ENCODE data around the gene KIRREL3. TPM values are rescaled to one million over a fixed set of nuclear protein-coding genes. Genes with fewer than 3 reads are reported as not detected.
A peak's percentile ranks its signal among the peaks of the same experiment; 100 is the strongest.

The KIRREL3 gene
- total and polyA plus RNA-seq, 9 of the 15 experiments (the other 6 are each of a cell fraction or from before 2014, with no cell fraction given), result 0.04 to 0.10 TPM; not detected in 7

GRCh38 chr11:126419801-126420697 lies 580.5 kb downstream of the KIRREL3 start:
- Histone ChIP-seq H3K4me3 (no peak overlapping the region), H3K27me3 (ENCODE audit: control insufficient read depth in 2 of 2, insufficient read depth in 2 of 2, low read length in 2 of 2) (peaks cover 21 to 28% of the 10 kb centered on the region in 2 experiments), H3K36me3 (ENCODE audit: control insufficient read depth, insufficient read depth, low read length) (no peaks in the 10 kb centered on the region), H3K9me3 (replicated peaks; ENCODE audit: control insufficient read depth, insufficient read depth, low read depth, low read length) (no peaks in the 10 kb centered on the region), H3K79me2 (ENCODE audit: control insufficient read depth, insufficient read depth, low read length) (no peaks in the 10 kb centered on the region), H3K4me1 (replicated peaks in 1 of 2; ENCODE audit: control insufficient read depth in 2 of 2, insufficient read depth in 2 of 2, low read length in 2 of 2) (peaks cover 9 to 13% of the 10 kb centered on the region in 2 experiments; a peak in 4 of 5 replicates), H3K27ac (ENCODE audit: extremely low read depth, low read depth, low read length) (no peak overlapping the region), H4K20me1 (replicated peaks; ENCODE audit: control insufficient read depth, insufficient read depth, low read length) (peaks cover 54% of the 10 kb centered on the region), H3K4me2 (ENCODE audit: insufficient read depth, low read length) (no peak overlapping the region), H3K9me1 (ENCODE audit: control insufficient read depth, insufficient read depth, low read length) (no peaks in the 10 kb centered on the region), H3K9ac (ENCODE audit: insufficient read depth in 1 of 2, low read depth in 2 of 2, low read length in 2 of 2) (no peak overlapping the region), H2AFZ (ENCODE audit: low read depth, low read length) (no peak overlapping the region)
- intact Hi-C loops (cut with micrococcal nuclease), result loop anchor here (2.0 to 5.0 kb wide), 3 partner anchors 65 to 108 kb away; partner anchors contain the start of gene ST3GAL4
- peak; percentile 86 for FAIRE-seq
- in situ Hi-C loops (cut with MboI), result loop anchor here (25.0 kb wide), 1 partner anchor 108 kb away; the partner anchor contains the start of gene DCPS
- POLR2A ChIA-PET, result interaction anchor here (1.1 to 1.8 kb wide), 4 partner anchors 8 to 101 kb away, joined by 3 to 6 read pairs (median 4); no protein-coding TSS in a partner anchor
- no TSS peak for BruUV-seq (replicated peaks)
- CTCF ChIA-PET (ENCODE audit: low intra/inter-chr PET ratio), result no interaction called here
- peak; percentile 77 to 88 (median 82) for DNase-seq (ENCODE audit: extremely low read depth in 1 of 4, low spot score in 3 of 4)
- 7% methylated on average over 10 of the region's 11 CpGs for whole genome bisulfite sequencing (ENCODE audit: insufficient coverage, low coverage, missing lambda C conversion rate)
- peak; percentile 89 for ATAC-seq
- peak; percentile 98 for TF ChIP-seq CBFA2T2 (conservative IDR thresholded peaks at IDR 0.05)
- no peak for TF ChIP-seq XRCC4 (IDR thresholded peaks at IDR 0.05; ENCODE audit: extremely low read depth, insufficient read depth, insufficient read length)
- TF ChIP-seq UBTF (IDR thresholded peaks at IDR 0.05; ENCODE audit: borderline replicate concordance in 1 of 2, low read depth in 2 of 2, low read length in 2 of 2), result no peak
- peak; percentile 98 for TF ChIP-seq STAT5A (IDR thresholded peaks at IDR 0.05; ENCODE audit: borderline replicate concordance, low read length)
- TF ChIP-seq OTX1 (CRISPR knock-in tag; IDR thresholded peaks at IDR 0.05), result no peak
- no peak for TF ChIP-seq ZKSCAN3 (CRISPR knock-in tag; IDR thresholded peaks at IDR 0.05)
- no peak for TF ChIP-seq SMARCB1 (IDR thresholded peaks at IDR 0.05; ENCODE audit: insufficient read length, low read depth)
- no peak for TF ChIP-seq L3MBTL2 (IDR thresholded peaks at IDR 0.05)
- TF ChIP-seq CHD2 (IDR thresholded peaks at IDR 0.05; ENCODE audit: low read depth, low read length), result no peak
- peak; percentile 97 for TF ChIP-seq SMARCE1 (IDR thresholded peaks at IDR 0.05)
- TF ChIP-seq, protein P1, sequence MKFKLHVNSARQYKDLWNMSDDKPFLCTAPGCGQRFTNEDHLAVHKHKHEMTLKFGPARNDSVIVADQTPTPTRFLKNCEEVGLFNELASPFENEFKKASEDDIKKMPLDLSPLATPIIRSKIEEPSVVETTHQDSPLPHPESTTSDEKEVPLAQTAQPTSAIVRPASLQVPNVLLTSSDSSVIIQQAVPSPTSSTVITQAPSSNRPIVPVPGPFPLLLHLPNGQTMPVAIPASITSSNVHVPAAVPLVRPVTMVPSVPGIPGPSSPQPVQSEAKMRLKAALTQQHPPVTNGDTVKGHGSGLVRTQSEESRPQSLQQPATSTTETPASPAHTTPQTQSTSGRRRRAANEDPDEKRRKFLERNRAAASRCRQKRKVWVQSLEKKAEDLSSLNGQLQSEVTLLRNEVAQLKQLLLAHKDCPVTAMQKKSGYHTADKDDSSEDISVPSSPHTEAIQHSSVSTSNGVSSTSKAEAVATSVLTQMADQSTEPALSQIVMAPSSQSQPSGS (CRISPR knock-in tag; IDR thresholded peaks at IDR 0.05), result no peak
- no peak for TF ChIP-seq NR2C1 (IDR thresholded peaks at IDR 0.05)
- peak; percentile 44; the same call in 1 of the 2 replicates for TF ChIP-seq NR2C1 (tag; IDR thresholded peaks at IDR 0.05)
- TF ChIP-seq ETV1 (tag; conservative IDR thresholded peaks at IDR 0.05; ENCODE audit: low read depth), result peak; percentile 79
- peak; percentile 58; the same call in 1 of the 2 replicates for TF ChIP-seq ZNF354B (CRISPR knock-in tag; IDR thresholded peaks at IDR 0.05)
- TF ChIP-seq HIVEP1 (CRISPR knock-in tag; IDR thresholded peaks at IDR 0.05), result no peak
- TF ChIP-seq KHSRP (IDR thresholded peaks at IDR 0.05), result peak; percentile 68; the same call in 1 of the 2 replicates
- peak; percentile 90; the same call in 1 of the 2 replicates for TF ChIP-seq PYGO2 (tag; IDR thresholded peaks at IDR 0.05)
- no peak for TF ChIP-seq BRF2 (IDR thresholded peaks at IDR 0.05; ENCODE audit: borderline replicate concordance, insufficient read depth, insufficient read length)

Measured in K562 (cell line).